Uterus (tissue), 2 donors: ENCODE measurements around the gene PLAC9.

ENCODE experiments used
- POLR2A ChIP-seq, 2 donors: fragments of 450-650 bp; IDR thresholded peaks; one replicate each; pipeline ENCODE4 v1.6.1; 2016; ENCODE audit warnings: antibody characterized with exemption in 2 of 2, mild to moderate bottlenecking in 1 of 2, moderate library complexity in 1 of 2
- TF ChIP-seq, protein P1 (sequence below), 4 experiments: fragments of 200-600 bp in 2 of 4; fragments of 450-650 bp in 2 of 4; sonication (generic) in 2 of 4; IDR thresholded peaks; one replicate each; pipeline ENCODE4 v1.5.1; 2016 to 2019; ENCODE audit warnings: antibody characterized with exemption in 4 of 4, mild to moderate bottlenecking in 2 of 4, moderate library complexity in 1 of 4

DNA sequence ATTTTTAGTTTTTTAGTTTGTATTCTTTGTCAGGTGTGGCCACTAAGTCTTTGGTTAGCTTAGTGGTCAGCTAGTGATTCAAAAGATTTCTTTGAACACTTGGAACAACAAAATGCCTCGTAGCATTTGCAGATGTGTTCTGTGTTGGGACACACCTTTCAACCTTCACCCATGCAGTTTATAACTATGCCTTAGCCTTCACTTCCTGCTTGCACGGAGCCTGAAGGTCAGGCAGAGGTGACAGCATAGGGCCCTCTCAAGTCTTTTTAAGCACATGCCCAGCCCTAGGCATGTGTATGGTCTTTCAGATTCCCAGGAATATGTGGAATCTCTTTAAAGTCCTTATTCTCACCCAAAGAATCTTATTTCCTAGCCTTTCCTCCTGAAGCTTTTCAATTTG, 17.6 kb downstream of the PLAC9 start:
- TF ChIP-seq, protein P1, sequence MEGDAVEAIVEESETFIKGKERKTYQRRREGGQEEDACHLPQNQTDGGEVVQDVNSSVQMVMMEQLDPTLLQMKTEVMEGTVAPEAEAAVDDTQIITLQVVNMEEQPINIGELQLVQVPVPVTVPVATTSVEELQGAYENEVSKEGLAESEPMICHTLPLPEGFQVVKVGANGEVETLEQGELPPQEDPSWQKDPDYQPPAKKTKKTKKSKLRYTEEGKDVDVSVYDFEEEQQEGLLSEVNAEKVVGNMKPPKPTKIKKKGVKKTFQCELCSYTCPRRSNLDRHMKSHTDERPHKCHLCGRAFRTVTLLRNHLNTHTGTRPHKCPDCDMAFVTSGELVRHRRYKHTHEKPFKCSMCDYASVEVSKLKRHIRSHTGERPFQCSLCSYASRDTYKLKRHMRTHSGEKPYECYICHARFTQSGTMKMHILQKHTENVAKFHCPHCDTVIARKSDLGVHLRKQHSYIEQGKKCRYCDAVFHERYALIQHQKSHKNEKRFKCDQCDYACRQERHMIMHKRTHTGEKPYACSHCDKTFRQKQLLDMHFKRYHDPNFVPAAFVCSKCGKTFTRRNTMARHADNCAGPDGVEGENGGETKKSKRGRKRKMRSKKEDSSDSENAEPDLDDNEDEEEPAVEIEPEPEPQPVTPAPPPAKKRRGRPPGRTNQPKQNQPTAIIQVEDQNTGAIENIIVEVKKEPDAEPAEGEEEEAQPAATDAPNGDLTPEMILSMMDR (IDR thresholded peaks at IDR 0.05), result no peak
- TF ChIP-seq POLR2A (IDR thresholded peaks at IDR 0.05), result no peak
